GM12878 (cell line): Measurements from ENCODE around the gene VPS16. TPM values are rescaled to one million over a fixed set of nuclear protein-coding genes. Genes with fewer than 3 reads are reported as not detected.

Experiments
- CEBPB ChIP-seq, 2 experiments: fragments of 150-350 bp in 1 of 2; IDR thresholded peaks; 2 replicates each; pipeline ENCODE4 v1.6.1; 2012 to 2014; ENCODE audit warnings: low read depth in 2 of 2, low read length in 2 of 2, borderline replicate concordance in 1 of 2, inconsistent platforms in 1 of 2
- CEBPZ ChIP-seq: fragments of 150-350 bp; IDR thresholded peaks from 2 replicates; pipeline ENCODE4 v1.6.1; 2016; ENCODE audit warnings: low read depth, low read length
- ETV6 ChIP-seq, 2 experiments: fragments of 450-650 bp in 1 of 2; IDR thresholded peaks in 1 of 2; conservative IDR thresholded peaks in 1 of 2; 2 replicates each; pipeline ENCODE4 v1.6.1; 2014; ENCODE audit warnings: antibody characterized with exemption in 1 of 2, borderline replicate concordance in 1 of 2, low read depth in 1 of 2, mild to moderate bottlenecking in 1 of 2, moderate library complexity in 1 of 2
- KAT2A ChIP-seq: conservative IDR thresholded peaks from 2 replicates; pipeline ENCODE4 v1.6.1; 2011; ENCODE audit warnings: low read depth, low read length; ENCODE audit not compliant: control insufficient read depth
- MXI1 ChIP-seq: fragments of 150-350 bp; IDR thresholded peaks from 2 replicates; pipeline ENCODE4 v1.6.1; 2011; ENCODE audit warnings: low read depth, mild to moderate bottlenecking, inconsistent platforms, low read length, improper control_type of control experiment
- MYB ChIP-seq: fragments of 150-350 bp; IDR thresholded peaks from 2 replicates; pipeline ENCODE4 v1.6.1; 2014; ENCODE audit warnings: mild to moderate bottlenecking, low read depth, low read length, borderline replicate concordance
- NFXL1 ChIP-seq: fragments of 450-650 bp; IDR thresholded peaks from 2 replicates; pipeline ENCODE4 v1.6.1; 2017; ENCODE audit warnings: antibody characterized with exemption, mild to moderate bottlenecking, borderline replicate concordance
- PAX5 ChIP-seq: IDR thresholded peaks from 2 replicates; pipeline ENCODE4 v1.6.1; 2011; ENCODE audit warnings: low read depth, low read length, borderline replicate concordance
- POLR2A ChIP-seq: IDR thresholded peaks from 2 replicates; pipeline ENCODE4 v1.6.1; 2011; ENCODE audit warnings: low read depth, mild to moderate bottlenecking, low read length
- RBBP5 ChIP-seq: fragments of 200-600 bp; sonication (generic); conservative IDR thresholded peaks from 2 replicates; pipeline ENCODE4 v1.6.1; 2016
- SMAD1 ChIP-seq: fragments of 450-650 bp; IDR thresholded peaks from 2 replicates; pipeline ENCODE4 v1.6.1; 2018; ENCODE audit warnings: mild to moderate bottlenecking, low read depth; ENCODE audit not compliant: partially characterized antibody
- SRF ChIP-seq, 2 experiments: IDR thresholded peaks; 2 replicates each; pipeline ENCODE4 v1.6.1; 2011; ENCODE audit warnings: low read depth in 2 of 2, low read length in 2 of 2, mild to moderate bottlenecking in 1 of 2, moderate library complexity in 1 of 2
- STAT3 ChIP-seq: IDR thresholded peaks from 2 replicates; pipeline ENCODE4 v1.6.1; 2011; ENCODE audit warnings: low read depth, low read length, improper control_type of control experiment
- USF2 ChIP-seq: IDR thresholded peaks from 2 replicates; pipeline ENCODE4 v1.6.1; 2011; ENCODE audit warnings: low read depth, low read length, improper control_type of control experiment, borderline replicate concordance
- WRNIP1 ChIP-seq: IDR thresholded peaks from 2 replicates; pipeline ENCODE4 v1.6.1; 2011; ENCODE audit warnings: low read depth, low read length, improper control_type of control experiment, borderline replicate concordance
- ZBED1 ChIP-seq: IDR thresholded peaks from 2 replicates; pipeline ENCODE4 v1.6.1; 2016; ENCODE audit warnings: borderline replicate concordance
- polyA plus RNA-seq, 11 experiments: library from polyadenylated mRNA; depleted of rRNA in 4 of 11; unstranded in 6 of 11; stranded (reverse) in 5 of 11; fragments of >200 nt; fragmentation: Nextera tagmentation in 4 of 11; fragmentation: Illumina TruSeq in 1 of 11; extraction: Ambion mirVana in 4 of 11; extraction: Trizol in 1 of 11; gene quantifications; 1 replicate in 1 of 11; 2 replicates in 10 of 11; pipeline versions ENCODE4 v1.2.1 to v1.2.3, GENCODE V29; 2011 to 2016; ENCODE audit warnings: inconsistent platforms in 2 of 11, missing spikeins in 2 of 11, low read depth in 1 of 11
- total RNA-seq, 4 experiments: library from RNA; depleted of rRNA in 3 of 4; stranded (reverse); fragments of >200 nt in 3 of 4; fragmentation: Illumina TruSeq in 1 of 4; extraction: Trizol in 1 of 4; gene quantifications; 2 replicates each; pipeline versions ENCODE4 v1.2.1 to v1.2.3, GENCODE V29; 2013 to 2021
- TF ChIP-seq, protein P1 (sequence below): fragments of 450-650 bp; IDR thresholded peaks from 2 replicates; pipeline ENCODE4 v1.6.1; 2017; ENCODE audit warnings: mild to moderate bottlenecking, low read depth, inconsistent platforms; ENCODE audit not compliant: poor library complexity, severe bottlenecking
- TF ChIP-seq, protein P2 (sequence below): fragments of 450-650 bp; IDR thresholded peaks from 2 replicates; pipeline ENCODE4 v1.6.1; 2018; ENCODE audit warnings: borderline replicate concordance, mild to moderate bottlenecking; ENCODE audit not compliant: partially characterized antibody
- TF ChIP-seq, protein P3 (sequence below): IDR thresholded peaks from 2 replicates; pipeline ENCODE4 v1.6.1; 2012; ENCODE audit warnings: low read depth, low read length, improper control_type of control experiment

Gene VPS16
- total and polyA plus RNA-seq, 10 of the 15 experiments (the other 5 are each of a cell fraction or from before 2014, with no cell fraction given) = 8.4 to 37.5 (median 26.4) TPM

DNA sequence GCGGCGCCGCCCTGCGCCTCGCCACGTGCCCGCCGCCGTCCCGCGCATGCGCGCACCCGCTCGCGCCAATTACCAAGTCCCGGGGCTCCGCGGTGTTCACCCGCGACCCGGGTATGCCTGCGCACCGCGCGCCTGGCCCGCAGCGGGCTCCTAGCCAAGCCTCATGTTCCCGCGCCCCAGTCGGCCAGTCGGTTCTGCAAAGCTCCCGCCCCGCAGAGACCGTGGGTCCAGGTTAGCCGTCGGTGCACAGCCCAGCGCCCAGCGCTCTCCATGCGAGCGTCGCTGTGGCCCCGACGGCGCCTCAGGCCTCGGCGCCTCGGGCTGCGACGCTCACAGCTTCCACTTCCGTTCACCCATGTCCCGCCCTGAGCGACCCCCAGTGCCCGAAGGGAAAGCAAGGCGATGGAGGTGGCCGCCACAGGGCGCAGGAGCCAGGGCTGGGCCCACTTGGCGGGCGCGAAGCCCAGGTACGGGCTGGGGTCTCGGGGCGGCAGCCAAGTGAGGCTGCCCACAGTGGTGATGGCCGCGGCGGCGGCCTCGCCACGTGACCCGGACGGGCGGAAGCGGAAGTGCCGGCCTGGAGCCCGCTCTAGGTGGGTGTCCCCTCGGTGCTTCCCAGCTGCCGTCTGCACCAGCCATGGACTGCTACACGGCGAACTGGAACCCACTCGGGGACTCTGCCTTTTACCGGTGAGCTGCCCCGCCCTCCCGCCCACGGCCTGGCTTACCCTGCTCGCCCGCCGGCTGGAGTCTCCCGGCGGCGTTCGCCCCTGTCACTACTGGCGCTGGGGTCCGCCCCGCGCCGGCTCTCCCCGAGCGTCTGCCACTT is at the start of gene VPS16, which contains the start of gene PCED1A (continued):
- TF ChIP-seq CEBPZ = no peak
- no peak for TF ChIP-seq ZBED1
- no peak for TF ChIP-seq SMAD1
- TF ChIP-seq CEBPB (IDR thresholded peaks at IDR 0.05; ENCODE audit: borderline replicate concordance in 1 of 2, low read depth in 2 of 2, low read length in 2 of 2) = no peak
- peak; percentile 95 for TF ChIP-seq USF2
- no peak for TF ChIP-seq RBBP5
- TF ChIP-seq PAX5 = peak; percentile 65; the same call in 1 of the 2 replicates
- no peak for TF ChIP-seq STAT3
- TF ChIP-seq NFXL1 = no peak
- no peak for TF ChIP-seq KAT2A
- TF ChIP-seq POLR2A = peak; percentile 92
- TF ChIP-seq MXI1 = peak; percentile 52
- TF ChIP-seq WRNIP1 = no peak
- TF ChIP-seq, protein P1, sequence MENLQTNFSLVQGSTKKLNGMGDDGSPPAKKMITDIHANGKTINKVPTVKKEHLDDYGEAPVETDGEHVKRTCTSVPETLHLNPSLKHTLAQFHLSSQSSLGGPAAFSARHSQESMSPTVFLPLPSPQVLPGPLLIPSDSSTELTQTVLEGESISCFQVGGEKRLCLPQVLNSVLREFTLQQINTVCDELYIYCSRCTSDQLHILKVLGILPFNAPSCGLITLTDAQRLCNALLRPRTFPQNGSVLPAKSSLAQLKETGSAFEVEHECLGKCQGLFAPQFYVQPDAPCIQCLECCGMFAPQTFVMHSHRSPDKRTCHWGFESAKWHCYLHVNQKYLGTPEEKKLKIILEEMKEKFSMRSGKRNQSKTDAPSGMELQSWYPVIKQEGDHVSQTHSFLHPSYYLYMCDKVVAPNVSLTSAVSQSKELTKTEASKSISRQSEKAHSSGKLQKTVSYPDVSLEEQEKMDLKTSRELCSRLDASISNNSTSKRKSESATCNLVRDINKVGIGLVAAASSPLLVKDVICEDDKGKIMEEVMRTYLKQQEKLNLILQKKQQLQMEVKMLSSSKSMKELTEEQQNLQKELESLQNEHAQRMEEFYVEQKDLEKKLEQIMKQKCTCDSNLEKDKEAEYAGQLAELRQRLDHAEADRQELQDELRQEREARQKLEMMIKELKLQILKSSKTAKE = no peak
- TF ChIP-seq SRF (IDR thresholded peaks at IDR 0.05; ENCODE audit: low read depth in 2 of 2, low read length in 2 of 2) = no peak
- TF ChIP-seq, protein P2, sequence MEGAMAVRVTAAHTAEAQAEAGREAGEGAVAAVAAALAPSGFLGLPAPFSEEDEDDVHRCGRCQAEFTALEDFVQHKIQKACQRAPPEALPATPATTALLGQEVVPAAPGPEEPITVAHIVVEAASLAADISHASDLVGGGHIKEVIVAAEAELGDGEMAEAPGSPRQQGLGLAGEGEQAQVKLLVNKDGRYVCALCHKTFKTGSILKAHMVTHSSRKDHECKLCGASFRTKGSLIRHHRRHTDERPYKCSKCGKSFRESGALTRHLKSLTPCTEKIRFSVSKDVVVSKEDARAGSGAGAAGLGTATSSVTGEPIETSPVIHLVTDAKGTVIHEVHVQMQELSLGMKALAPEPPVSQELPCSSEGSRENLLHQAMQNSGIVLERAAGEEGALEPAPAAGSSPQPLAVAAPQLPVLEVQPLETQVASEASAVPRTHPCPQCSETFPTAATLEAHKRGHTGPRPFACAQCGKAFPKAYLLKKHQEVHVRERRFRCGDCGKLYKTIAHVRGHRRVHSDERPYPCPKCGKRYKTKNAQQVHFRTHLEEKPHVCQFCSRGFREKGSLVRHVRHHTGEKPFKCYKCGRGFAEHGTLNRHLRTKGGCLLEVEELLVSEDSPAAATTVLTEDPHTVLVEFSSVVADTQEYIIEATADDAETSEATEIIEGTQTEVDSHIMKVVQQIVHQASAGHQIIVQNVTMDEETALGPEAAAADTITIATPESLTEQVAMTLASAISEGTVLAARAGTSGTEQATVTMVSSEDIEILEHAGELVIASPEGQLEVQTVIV = peak; percentile 76
- TF ChIP-seq, protein P3, sequence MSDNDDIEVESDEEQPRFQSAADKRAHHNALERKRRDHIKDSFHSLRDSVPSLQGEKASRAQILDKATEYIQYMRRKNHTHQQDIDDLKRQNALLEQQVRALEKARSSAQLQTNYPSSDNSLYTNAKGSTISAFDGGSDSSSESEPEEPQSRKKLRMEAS = peak; percentile 89
- TF ChIP-seq ETV6 (conservative IDR thresholded peaks at IDR 0.05 in 1 of 2, IDR thresholded peaks at IDR 0.05 in 1 of 2; ENCODE audit: borderline replicate concordance in 1 of 2, low read depth in 1 of 2) = no peak
- no peak for TF ChIP-seq MYB
